Inflammatory macrophage (primary cell): Measurements from ENCODE around the gene GLYATL1.

ENCODE experiments used
- DNase-seq, 2 donors: peaks; one replicate each; pipeline ENCODE4 v3.0.0-alpha.2; 2020 to 2022
- total RNA-seq, 18 experiments: gene quantifications; one replicate each; lab custom pipeline; 2026; ENCODE audit warnings: mixed read lengths in 6 of 18, inconsistent platforms in 2 of 18; lab: John Stamatoyannopoulos, UW

GLYATL1 gene, protein sequence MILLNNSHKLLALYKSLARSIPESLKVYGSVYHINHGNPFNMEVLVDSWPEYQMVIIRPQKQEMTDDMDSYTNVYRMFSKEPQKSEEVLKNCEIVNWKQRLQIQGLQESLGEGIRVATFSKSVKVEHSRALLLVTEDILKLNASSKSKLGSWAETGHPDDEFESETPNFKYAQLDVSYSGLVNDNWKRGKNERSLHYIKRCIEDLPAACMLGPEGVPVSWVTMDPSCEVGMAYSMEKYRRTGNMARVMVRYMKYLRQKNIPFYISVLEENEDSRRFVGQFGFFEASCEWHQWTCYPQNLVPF
- 0 to 0.13 (median 0) reads per million in 18 experiments for total RNA-seq

DNA sequence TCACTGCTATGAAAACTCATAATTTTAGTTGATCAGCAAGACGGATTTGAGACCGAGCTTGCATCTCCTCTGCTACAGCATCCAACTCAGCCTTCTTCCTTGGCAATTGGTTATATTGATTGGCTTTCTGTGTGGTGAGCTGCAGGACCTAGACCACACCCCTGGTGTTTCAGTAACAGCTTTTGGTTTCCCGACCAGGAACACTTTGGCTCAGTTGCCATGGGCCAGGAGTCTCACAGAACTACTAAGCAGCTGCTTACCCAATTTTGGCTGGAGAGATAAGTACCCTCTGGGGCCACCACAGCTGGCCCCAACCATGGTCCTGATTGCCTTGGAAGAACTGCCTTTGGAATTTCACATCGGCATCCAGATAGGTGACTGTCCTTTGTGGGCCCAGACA lies at the start of gene GLYATL1:
GLYATL1 (plus strand) TSS at position 212 of the 400 bp plus-strand sequence. CDS start 7,600 bp downstream, outside the sequence.
- no peak for DNase-seq

DNA sequence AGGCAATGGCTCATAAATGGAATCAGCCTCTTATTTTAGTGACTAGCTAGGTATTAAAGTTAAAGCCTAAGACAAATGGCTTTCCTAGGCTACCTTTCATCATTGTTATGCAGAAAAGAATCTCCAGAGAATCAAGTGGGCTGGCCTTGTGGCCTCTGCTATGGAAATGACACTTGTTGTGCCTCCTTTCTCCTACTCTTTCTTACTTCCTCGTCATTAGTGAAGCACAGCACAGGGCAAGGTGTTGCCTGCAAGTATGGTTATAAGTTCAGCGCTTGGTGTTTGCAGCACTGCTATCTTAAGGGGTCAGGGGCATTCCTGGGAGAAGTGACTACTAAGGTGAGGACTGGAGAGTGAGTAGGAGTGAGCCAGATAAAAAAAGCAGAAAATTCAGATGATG lies 45.4 kb upstream of the GLYATL1 start:
- no peak for DNase-seq

DNA sequence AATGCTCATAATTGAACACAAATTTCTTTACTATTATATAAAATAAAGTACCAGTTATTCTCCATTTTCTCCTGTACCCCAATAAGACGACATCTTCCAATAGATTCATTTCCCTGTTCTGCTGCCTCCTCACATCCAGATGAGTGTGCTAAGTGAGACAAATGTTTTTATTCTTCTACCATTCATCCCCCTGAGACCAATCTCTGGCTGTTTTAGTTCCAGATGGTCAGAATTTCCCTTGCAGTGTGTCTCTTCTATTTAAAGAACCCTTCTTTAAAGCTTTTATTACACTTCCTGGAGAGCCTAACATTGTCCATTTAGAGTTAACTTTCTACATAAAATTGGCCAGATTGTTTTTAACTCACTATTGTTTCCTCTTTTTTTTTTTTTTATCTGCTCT lies 41.2 kb upstream of the GLYATL1 start:
- no peak for DNase-seq

DNA sequence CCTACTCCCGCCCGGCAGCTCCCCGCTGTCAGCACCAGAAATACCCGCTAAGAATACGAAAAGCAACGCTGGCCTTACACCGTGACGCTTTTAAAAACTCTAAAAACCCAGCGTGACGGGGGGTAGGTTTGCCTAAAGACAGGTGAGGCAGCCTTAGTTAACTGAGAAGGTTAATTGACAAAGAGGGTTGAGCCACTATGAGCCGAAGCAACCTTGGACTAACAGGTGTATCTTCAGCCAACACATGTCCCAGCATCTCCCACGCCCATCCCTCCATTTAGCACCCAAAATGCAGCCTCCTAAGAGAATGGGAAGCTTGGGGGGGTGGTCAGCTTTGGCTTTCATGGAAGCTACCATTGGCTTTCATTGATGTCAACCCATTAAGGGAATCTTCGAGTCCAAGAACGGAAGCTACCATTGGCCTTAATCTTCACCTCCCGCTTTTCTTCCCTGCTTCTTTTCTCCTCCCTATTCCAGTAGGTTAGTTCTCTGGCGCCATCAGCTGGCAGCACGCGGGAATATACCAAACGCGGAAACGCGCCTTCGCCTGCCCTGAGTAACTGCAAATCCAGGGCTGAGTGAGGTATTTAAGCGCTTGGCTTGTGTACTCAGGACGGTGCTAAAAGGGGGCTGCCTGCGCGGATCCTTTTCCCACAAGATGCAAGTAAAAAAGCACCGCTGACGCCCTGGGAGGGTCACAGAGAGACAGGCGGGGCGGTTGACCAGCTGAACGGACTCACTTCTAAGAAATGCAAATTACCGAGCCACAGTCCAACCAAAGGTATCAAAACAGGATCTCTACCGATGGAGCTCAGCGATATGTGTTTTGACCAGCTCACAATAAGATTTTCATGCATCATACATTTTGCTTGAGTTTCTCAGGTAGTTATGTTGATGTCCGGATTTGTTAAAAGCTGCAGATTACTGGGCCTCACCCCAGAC lies 38.5 kb upstream of the GLYATL1 start:
- peak; percentile 73 to 83 for DNase-seq

DNA sequence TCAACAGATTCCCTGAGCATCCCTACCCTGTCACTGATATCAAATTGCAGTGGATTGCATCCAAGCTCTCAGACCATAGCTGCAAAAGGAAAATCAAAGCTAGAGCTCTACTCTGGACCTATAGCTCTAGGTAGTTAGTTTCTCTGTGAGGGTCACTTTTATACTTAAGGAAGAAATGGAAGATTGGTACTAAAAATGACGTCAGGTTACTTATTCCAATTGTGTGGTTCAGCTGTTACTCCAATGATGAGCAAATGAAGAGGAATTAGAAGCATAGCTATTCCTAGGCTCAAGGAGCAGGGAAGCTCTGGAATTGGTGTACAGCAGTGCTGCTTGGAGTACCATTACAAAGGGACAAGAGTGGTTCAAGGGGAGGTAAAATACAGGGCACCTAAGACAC lies 36.4 kb upstream of the GLYATL1 start:
- no peak for DNase-seq

DNA sequence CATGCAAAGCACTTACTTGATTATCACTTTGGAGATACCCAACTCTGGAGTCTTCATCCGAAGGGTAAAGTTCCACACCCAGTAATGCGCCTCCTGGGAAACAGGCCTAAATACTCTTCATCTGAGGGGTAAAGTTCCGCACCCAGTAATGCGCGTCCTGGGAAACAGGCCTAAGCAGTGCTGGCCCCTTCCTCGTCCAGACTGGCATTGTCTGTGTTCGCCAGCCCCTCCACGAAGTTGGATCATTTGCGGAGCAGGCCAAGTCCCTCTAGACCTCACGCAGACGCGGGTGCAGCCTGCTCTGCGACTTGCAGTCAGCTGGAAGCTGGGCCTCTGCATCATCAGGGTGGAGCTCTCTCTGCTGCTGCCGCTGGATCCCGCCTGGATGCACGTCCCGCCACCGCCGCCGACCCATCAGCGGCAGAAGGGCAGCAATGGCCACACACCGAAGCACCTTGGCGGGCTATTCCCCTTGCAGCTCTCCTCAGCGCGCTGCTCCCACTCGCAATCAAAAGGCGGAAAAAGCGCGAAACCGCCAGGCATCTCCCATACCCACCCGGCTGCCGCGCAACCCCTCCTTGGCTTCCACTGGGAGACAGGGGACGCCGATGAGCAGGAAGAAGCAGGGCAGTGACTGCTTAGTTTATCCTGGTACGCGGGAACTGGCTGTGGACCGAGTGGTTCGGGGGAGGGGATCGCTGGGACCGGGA lies 34.1 kb upstream of the GLYATL1 start:
- no peak for DNase-seq

DNA sequence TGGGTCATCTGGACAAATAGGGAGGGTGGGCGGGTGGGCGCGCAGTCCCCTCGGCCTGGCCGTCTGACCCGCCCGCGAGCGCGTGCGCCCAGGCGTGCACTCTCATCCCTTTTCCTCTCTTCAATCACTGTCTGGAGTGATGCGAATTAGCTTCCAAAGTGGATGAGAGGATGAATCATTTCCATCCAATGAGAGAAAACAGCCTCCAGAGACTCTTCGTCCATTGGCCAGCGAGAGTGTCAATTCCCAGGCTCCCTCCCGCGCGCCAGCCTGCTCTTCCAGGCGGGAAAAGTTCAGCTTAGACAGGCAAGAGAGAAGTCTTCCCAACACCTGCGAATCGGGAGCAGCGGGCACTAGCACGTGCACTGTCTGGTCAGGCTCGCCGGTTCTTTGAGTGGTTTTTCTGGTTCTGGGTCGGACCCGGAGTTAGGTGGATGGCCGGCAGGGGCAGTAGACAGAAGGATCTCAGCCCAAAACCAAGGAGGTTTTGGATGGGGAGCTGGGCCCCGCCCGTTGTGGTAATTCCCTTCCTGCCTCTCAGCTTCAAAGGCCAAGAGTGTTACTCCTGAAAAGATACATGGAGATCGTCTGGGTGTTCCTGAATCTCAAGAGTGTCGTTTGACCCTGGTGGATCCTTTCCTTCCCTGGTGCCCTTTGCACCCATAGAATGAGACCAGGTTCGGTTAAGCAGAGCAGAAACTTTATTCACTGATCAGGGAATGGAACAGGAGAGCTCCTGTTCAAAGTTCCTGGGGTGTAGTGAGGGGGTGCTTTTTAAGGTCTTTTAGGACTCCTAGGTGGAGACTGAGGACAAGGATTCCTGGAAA lies 33.4 kb upstream of the GLYATL1 start:
- DNase-seq = no peak

DNA sequence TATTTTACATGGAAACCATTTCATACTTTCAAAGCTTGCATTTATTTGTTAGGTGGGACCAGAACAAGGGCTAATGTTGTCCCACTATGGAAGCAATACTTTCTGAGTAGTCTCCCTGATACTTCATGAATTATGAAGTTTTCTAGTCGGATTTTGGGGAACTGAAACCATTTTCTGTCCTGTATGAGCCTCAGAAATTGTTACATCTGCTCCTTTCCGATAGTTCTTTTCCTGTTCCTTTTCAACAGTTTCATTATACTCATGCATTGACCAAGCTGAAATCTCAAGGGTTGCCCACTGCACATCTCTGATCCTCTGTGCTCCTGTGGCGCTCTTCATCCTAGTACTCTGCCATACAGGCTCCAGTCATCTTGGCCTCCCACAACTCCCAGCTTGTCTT lies 31.5 kb upstream of the GLYATL1 start:
- DNase-seq = peak; percentile 53 to 87

DNA sequence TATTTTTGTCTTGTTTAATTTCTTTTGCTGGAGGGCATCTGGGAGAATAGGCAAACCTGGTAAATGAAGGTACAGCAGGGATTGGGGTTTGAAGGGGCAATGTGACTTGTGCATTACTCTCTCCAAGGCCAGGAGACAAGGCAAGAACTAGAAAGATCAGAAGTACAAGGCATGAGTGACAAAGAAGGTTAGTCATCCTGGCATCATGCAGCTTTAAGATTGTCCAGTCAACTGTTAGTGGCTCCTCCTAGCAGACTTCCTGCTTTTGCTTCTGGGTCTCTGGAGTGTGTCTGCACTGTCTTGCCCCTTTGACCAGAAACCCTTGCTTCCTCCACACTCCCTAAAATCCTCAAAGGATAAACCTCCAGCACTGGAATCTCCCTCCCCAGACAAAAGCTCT lies 27.2 kb upstream of the GLYATL1 start:
- peak; percentile 11 to 20 for DNase-seq

DNA sequence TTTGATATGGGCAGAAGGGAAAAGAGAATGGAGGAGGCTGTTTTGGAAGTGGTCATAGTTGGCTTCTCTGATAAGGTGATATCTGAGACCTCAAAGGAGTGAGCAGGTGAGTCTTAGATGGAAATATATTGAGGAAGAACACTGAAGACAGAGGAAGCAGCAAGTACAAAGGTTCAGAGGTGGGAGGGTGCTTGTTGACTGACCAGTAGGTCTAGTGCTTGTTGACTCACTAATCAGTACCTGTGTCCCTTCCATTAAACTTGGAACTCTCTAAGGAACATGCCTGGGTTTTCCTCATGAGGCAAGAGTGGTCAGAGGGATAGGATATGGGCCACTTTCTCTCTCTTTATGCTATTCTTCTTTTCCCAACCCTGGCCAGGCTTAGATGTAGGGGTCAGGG lies 25.6 kb upstream of the GLYATL1 start:
- DNase-seq = no peak

DNA sequence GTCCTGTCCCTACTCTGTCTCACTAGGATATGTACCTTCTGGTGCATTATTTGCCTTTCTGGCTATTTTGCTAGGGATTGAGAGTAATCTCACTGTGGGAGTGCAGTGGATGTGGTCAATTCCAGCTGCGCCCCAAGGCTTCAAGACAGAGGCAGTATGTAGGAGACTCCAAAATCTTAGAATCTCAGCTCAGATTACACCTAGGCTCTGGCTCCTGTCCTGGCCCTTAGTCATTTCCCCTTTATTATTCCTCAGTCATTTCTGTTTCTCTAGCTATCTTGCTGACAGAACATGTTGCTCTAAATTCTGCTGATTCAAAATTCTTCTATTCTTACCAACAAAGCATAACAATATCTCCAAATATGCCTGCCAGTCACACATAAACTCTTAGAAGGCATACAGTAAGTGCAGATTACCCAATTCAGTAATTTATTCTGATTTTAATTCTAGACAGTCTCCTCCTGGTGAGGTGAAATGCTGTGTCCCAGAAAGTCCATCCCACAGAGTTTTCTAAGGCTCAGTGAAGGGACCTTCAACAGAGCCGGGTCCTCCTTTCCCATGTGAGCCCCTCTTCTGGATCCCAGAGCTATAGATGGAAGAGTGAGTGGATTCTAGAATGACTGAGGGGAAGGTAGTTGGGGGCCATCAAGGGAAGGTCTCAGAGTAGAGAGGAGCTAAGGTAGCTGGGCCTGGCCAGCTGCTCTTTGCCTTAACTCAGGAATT lies 24.3 kb upstream of the GLYATL1 start:
- DNase-seq = no peak

DNA sequence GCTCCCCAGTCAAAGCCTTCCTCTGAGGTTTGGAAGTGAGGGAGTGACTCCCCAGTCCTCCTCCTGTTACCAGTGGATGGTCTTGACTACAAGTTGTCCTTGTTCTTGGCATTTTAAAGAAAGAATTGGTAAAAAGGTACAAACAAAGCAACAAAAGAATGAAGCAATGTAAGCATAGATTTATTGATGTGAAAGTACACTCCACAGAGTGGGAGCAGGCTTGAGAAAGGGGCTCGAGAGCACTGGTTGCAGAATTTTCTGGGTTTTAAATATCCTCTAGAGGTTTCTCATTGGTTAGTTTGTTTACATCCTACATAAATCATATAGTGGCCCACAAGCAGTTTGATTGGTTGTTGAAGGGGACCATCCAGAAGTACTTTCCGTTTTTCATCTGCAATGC lies 22.7 kb upstream of the GLYATL1 start:
- no peak for DNase-seq

DNA sequence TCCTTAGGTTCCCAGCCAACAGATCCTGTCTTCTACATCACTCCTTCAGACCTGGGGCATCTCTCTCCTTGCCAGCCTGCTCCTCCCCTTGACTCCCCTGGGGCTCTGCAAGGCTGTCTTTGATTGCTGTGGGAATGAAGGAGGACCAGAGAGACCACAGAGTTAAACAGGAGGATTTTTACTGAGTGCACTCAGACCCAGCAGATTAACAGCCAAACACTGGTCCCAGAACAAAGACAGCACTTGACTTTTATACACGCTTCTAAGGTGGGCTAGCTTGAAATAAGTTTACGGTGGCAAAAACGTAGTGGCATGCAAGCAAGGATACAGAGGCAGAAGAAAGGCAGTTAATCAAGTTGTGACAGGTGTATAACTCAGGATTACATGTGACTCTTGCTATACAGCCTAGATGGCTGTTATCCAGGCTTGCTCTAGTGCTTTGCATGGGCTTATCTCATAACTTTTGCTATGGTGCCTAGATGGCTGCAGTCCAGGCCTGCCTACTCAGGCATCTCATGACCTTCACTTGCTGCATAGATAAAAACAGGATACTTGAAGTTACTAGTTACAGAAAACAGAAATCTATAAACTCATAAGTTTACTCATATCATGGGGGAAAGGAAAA lies 22.0 kb upstream of the GLYATL1 start:
- no peak for DNase-seq

DNA sequence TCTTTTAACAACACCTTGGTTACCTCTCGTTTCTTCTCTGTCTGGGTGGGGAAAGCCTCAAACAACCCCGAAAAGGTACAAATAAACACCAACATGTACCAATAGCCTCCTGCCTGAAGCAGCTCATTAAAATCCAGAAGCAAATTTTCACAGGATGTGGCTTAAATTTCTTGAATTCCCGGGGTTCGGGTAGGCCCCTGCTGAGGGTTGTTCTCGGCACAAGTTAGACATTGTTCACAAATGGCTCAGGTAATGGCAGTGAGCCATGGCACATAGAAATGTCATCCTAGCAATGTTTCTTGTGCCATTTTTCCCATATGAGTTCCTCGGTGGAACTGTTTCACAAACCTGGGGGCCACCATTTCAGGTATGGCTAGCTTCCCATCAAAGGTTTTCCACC lies 19.7 kb upstream of the GLYATL1 start:
- no peak for DNase-seq

DNA sequence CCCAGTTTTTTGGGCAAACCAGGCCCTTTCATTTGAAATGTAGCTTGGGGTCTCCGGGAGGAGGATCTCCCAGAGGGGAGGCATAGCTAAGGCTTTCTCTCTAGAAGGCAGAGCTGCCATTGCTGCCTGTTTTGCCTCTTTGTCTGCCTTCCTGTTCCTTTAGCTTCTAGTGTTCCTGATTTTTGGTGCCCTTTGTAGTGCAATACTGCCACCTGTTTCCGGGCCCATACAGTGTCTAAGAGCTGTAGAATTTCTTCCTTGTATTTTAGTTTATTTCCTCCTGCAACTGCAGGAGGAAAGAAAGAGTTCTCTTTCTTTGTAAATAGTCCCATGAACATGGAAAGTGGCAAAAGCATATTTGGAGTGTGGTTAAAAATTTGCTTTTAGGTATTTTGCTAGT lies 19.3 kb upstream of the GLYATL1 start:
- peak in 1 of 2 donors; percentile 10 for DNase-seq

DNA sequence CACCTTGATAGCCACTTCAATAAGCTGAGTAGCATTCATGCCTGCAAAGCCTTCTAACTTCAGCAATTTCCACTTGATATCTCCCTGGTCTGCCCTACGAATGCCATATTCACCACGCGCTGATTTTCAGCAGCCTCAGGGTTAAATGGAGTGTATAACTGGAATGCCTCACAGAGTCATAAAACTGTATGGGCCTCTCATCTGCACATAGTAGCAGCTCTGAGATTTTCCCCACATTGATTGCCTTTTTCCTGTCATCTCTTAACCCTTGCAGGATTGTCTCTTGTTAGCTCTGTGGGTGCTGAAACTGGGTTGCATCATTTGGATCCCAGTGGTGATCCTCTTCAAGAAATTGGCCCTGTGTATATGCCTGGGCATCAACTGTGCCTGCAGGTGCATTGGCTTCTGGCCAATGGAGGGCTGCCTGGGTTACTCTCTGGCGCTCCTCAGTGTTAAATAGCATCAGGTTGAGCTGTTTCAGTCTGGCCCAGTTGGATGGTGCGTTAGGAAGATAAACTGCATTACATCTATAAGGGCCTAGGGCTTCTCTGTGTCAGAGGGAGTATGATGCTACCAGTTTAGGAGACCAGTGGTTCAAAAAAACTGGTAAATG lies 17.4 kb upstream of the GLYATL1 start:
- no peak for DNase-seq

DNA sequence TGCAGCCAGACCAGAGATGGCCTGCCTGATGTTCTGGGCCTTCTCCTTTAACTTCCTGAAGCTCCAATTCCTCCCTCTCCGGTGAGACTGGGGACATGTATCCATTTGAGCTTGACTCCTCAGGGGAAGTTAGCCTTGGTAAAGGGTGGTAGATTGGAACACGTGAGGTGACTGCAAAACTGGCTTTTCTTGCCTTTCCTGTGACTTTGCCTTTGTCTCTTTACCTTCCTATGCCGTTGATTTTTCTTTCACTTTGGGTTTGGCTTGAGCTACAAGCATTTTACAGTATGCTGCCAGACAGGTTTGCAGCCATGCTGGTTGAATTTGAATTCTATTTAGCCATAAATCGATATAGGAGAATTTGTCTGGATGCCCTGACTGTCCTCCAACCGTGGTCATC lies 16.8 kb upstream of the GLYATL1 start:
- DNase-seq = no peak

DNA sequence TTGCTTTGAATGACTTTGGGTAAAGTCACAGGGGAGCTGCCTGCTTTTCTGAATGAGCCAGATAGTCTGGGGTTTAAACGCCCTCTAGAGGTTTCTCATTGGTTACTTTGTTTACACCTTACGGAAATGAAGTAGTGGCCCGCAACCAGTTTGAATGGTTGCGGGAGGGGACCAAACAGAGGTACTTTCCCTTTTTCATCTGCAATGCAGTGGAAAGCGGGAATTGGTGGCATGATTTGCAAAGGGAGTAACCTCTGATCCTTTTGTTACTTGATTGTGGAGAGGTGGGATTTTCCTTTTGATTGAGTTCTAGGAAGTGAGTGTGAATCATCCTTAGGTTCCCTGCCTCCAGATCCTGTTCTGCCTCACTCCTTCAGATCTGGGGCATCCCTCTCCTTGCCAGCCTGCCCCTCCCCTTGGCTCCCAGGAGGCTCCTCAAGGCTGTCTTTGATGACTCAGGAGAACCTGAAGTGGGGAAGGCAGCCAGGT lies 15.9 kb upstream of the GLYATL1 start:
- DNase-seq = no peak

DNA sequence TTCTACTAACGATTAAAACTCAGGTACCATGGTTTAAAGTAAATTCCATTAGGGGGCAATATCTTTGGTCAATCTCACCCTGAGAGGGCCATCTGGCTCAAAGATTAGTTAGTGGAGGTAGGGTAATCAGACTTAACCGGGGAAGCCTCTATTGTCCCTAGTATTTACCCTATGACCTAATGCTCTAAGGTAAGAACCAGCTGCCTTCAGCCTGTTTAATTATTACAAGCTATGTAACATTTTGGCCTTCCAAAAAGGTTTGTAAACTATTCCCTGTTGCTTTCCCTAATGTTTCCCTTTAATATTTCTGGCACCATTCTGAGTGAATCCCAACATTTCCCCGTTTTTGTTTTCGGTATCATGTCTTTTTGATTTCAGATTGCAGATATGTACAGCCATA lies 15.1 kb upstream of the GLYATL1 start:
- DNase-seq = no peak

DNA sequence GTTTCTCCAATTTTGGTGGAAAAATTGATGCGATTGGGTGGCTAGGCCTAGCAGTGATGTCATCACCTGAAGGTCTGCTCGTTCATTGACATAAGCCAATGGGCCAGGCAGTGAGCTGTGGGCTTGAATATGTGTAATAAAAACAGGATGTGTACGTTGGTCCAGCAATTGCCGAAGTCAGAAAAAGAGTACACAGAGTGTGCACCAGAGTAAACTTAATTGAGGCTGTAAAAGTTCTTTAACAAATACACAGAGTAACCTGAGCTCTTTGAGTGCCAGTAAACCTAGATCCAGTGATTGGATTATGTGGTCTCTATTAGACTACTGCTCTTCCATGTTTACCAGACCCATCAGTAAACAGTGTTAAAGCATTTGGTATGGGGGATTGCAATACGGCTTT lies 13.0 kb upstream of the GLYATL1 start:
- DNase-seq = no peak
